H7 (cell line): ENCODE measurements around the gene SHC3. TPM values are rescaled to one million over a fixed set of nuclear protein-coding genes. Genes with fewer than 3 reads are reported as not detected.

ENCODE experiments used
- DNase-seq: peaks from one replicate; pipeline ENCODE4 v3.0.0; 2012
- H3K27me3 ChIP-seq: 2 replicates; pipeline ENCODE4 v1.6.0; 2011; ENCODE audit warnings: mild to moderate bottlenecking, low read length; ENCODE audit not compliant: control insufficient read depth, insufficient read depth
- H3K36me3 ChIP-seq: replicated peaks from 2 replicates; pipeline ENCODE4 v1.5.1; 2011; ENCODE audit warnings: low read length; ENCODE audit not compliant: control insufficient read depth, insufficient read depth
- H3K4me3 ChIP-seq: 2 replicates; pipeline ENCODE4 v1.5.1; 2011; ENCODE audit warnings: low read depth, mild to moderate bottlenecking, control low read depth, low read length, moderate library complexity; ENCODE audit not compliant: insufficient read depth
- total RNA-seq: library from RNA; depleted of rRNA; stranded (reverse); fragments of >200 nt; shearing (Covaris generic); gene quantifications from 2 replicates; pipeline ENCODE4 v1.2.3, GENCODE V29; 2014

The SHC3 gene
- total RNA-seq, 1 experiment from 2014 or later = 13.2 TPM

GRCh38 chr9:89001917-89002540 is 176.6 kb downstream of the SHC3 start:
- Histone ChIP-seq H3K36me3 (no peaks in the 10 kb centered on the region; the same call in none of the 2 replicates), H3K27me3 (no peaks in the 10 kb centered on the region), H3K4me3 (no peak overlapping the region)
- no peak for DNase-seq

GRCh38 chr9:89000973-89001916 is 177.4 kb downstream of the SHC3 start:
- Histone ChIP-seq H3K27me3 (no peaks in the 10 kb centered on the region), H3K4me3 (no peak overlapping the region), H3K36me3 (no peaks in the 10 kb centered on the region; the same call in none of the 2 replicates)
- DNase-seq = peak; percentile 90

DNA sequence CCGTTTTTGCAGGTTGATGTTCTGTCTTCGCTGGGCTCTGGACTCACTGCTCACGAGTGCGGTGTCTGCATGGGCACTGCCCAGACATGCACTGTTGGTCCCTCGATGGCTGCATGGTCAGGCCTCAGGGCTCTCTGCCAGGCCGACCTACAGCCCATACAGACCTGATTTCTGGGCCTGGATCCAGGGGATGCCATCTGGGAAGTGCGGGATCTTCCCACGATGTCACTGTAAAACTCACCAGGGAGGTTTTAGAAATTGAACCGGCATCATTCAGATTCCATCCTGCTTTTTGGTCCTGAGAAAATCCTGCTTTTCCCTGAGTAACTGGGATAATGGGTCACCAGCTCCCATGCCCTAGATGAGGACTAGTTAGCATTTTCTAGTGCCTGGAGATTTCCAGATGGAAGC is 178.2 kb downstream of the SHC3 start:
- Histone ChIP-seq H3K36me3 (no peaks in the 10 kb centered on the region; the same call in none of the 2 replicates), H3K4me3 (no peak overlapping the region), H3K27me3 (no peaks in the 10 kb centered on the region)
- DNase-seq = no peak

- no peaks in the 10 kb centered on the region; the same call in none of the 2 replicates for H3K36me3 ChIP-seq
- no peak for DNase-seq
- no peaks in the 10 kb centered on the region for H3K27me3 ChIP-seq
- no peak overlapping the region for H3K4me3 ChIP-seq
Observed at GRCh38 chr9:88998911-88999310, 179.7 kb downstream of the SHC3 start.

- Histone ChIP-seq H3K4me3 (no peak overlapping the region), H3K27me3 (no peaks in the 10 kb centered on the region), H3K36me3 (no peaks in the 10 kb centered on the region; the same call in none of the 2 replicates)
- no peak for DNase-seq
Observed at GRCh38 chr9:88998503-88998902, 180.1 kb downstream of the SHC3 start.

GRCh38 chr9:88997646-88998045 is 181.0 kb downstream of the SHC3 start:
- no peak overlapping the region for H3K4me3 ChIP-seq
- no peaks in the 10 kb centered on the region for H3K27me3 ChIP-seq
- H3K36me3 ChIP-seq = no peaks in the 10 kb centered on the region; the same call in none of the 2 replicates
- no peak for DNase-seq

- Histone ChIP-seq H3K4me3 (no peak overlapping the region), H3K36me3 (no peaks in the 10 kb centered on the region; the same call in 1 of the 2 replicates), H3K27me3 (peaks cover 2% of the 10 kb centered on the region; the same call in 1 of the 2 replicates)
- DNase-seq = no peak
Observed at GRCh38 chr9:88996921-88997235, 181.7 kb downstream of the SHC3 start.

- Histone ChIP-seq H3K4me3 (no peak overlapping the region), H3K27me3 (peaks cover 4% of the 10 kb centered on the region; the same call in 1 of the 2 replicates), H3K36me3 (no peaks in the 10 kb centered on the region)
- no peak for DNase-seq
Observed at GRCh38 chr9:88996046-88996920, 182.3 kb downstream of the SHC3 start.

DNA sequence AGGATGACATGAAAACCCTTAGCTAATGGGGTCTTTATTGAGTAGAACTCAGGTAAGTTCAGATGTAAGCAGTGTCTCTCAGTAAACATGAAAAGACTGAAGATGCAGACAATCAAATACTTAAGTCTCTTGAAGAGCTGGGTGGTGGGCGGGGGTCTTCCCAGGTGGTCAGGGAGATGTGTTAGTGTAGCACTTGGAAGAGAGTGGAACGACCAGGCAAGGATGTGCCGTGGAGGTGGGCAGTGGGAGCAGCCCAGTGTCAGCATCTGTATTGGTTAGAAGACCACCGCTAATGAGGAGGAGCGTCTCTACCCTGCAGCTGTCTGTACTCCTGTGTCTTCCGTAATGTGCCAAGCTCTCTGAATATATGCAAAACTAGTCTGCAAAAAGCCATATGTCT is 183.0 kb downstream of the SHC3 start:
- Histone ChIP-seq H3K36me3 (no peaks in the 10 kb centered on the region), H3K4me3 (no peak overlapping the region), H3K27me3 (peaks cover 4% of the 10 kb centered on the region; the same call in 1 of the 2 replicates)
- DNase-seq = no peak

DNA sequence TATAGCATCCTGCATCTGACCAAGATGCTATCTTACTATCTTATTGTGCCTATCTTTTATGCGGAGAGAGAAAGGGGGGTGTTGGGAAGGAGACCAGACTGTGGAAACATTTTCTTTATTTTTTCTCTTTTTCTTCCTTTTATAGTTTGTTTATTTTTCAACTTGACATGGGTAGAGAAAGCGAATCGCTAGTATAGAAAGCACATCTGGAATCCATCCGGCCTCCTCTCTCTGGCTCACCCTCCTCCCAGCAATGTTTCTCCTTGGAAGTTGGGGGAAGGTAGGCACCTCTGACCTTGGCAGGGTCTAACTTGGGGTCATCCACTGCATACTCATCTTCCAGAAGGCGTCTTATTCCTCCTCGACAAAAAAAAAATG is 183.4 kb downstream of the SHC3 start:
- no peak for DNase-seq
- no peaks in the 10 kb centered on the region for H3K36me3 ChIP-seq
- peaks cover 4% of the 10 kb centered on the region; the same call in 1 of the 2 replicates for H3K27me3 ChIP-seq
- H3K4me3 ChIP-seq = no peak overlapping the region

- H3K36me3 ChIP-seq = no peaks in the 10 kb centered on the region
- DNase-seq = no peak
- H3K4me3 ChIP-seq = peak overlapping the region; percentile 20; the same call in 1 of the 2 replicates
- peaks cover 4% of the 10 kb centered on the region for H3K27me3 ChIP-seq
Observed at GRCh38 chr9:88994469-88995199, 184.0 kb downstream of the SHC3 start.

DNA sequence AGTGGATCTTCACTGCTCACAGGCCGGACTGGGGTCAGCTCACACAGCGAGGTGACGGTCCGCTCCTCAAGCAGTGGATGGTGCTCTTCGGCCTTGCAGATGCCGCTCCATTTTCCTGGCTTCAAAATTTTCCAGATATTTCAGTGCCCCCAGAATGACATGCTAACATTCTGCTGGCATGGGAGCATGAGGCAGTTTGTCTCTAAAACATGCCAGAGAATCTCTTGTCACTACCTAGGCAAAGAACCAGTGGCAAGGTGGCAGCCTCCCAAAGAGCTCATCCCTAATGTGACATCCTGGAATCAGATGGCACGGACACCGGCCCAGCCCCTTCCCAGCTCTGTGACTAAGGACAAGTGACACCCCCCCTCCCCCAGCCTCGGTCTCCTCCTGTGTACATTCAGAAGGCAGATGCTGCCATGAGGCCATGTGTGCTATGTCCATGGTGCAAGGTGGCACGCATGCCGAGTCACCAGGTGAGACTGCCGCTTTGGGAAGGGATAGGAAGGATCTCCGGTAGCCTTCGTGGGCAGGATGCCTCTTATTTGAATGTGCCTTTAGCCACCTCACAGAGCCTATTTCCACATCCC is 184.7 kb downstream of the SHC3 start:
- no peak for DNase-seq
- Histone ChIP-seq H3K36me3 (no peaks in the 10 kb centered on the region), H3K4me3 (peak overlapping the region; percentile 20; the same call in 1 of the 2 replicates), H3K27me3 (peaks cover 4% of the 10 kb centered on the region)

DNA sequence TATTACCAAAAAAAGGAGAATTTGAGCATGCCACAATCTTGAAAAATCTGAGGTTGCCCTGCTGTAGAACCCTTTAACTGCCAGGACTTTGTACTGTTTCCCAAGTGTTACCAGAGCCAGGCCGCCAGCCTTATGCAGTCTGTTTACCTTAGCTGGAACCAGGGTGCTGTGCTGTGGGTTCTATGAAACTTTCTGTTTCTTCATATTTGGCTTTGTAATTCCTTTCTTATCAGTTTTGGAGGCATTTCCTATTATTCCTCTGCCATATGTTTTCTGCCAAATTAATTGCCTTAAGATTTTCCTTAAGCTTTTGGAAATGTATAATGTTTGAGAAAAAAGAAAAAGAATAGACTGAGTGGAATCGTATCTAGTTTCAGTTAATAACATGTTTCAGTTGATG is 185.3 kb downstream of the SHC3 start:
- H3K27me3 ChIP-seq = peaks cover 4% of the 10 kb centered on the region
- H3K4me3 ChIP-seq = peak overlapping the region; percentile 20; the same call in 1 of the 2 replicates
- DNase-seq = no peak
- no peaks in the 10 kb centered on the region for H3K36me3 ChIP-seq
